Measurements from ENCODE around the gene ZNF598. TPM values are rescaled to one million over a fixed set of nuclear protein-coding genes. Genes with fewer than 3 reads are reported as not detected.
A peak's percentile ranks its signal among the peaks of the same experiment; 100 is the strongest.

ZNF598 gene
- polyA plus RNA-seq, 2 of the 4 experiments (the other 2 are of a cell fraction), result 17.7 to 33.8 TPM

- H3K4me2 ChIP-seq, result peak overlapping the region; percentile 88
- DNase-seq (ENCODE audit: low read depth in 1 of 2, low spot score in 1 of 2) (no peak), ATAC-seq (peak; percentile 7 to 9; a peak in 3 of 6 replicates), FAIRE-seq (no peak)
- WGBS (ENCODE audit: missing lambda C conversion rate), result 10% methylated on average over 51 of the region's 58 CpGs
- peaks cover 45% of the 10 kb centered on the region for H3K4me1 ChIP-seq
- H3K9me3 ChIP-seq, result no peaks in the 10 kb centered on the region
- TF ChIP-seq RFX5 (IDR thresholded peaks at IDR 0.05) (no peak), TFCP2L1 (CRISPR knock-in tag; IDR thresholded peaks at IDR 0.05) (no peak), JUN (IDR thresholded peaks at IDR 0.05) (peak in 1 of 2 experiments; percentile 1; a peak in 2 of 5 replicates), ZSCAN20 (CRISPR knock-in tag; IDR thresholded peaks at IDR 0.05) (no peak), PHF8 (IDR thresholded peaks at IDR 0.05; ENCODE audit: borderline replicate concordance, low read depth) (peak; percentile 96; the same call in 1 of the 2 replicates), BHLHE40 (IDR thresholded peaks at IDR 0.05; ENCODE audit: low read depth, low read length) (no peak), MAX (IDR thresholded peaks at IDR 0.05) (no peak), HMGXB4 (CRISPR knock-in tag; IDR thresholded peaks at IDR 0.05; ENCODE audit: borderline replicate concordance) (no peak), ZNF302 (CRISPR knock-in tag; IDR thresholded peaks at IDR 0.05) (no peak), HDAC2 (IDR thresholded peaks at IDR 0.05) (no peak), CHD2 (IDR thresholded peaks at IDR 0.05; ENCODE audit: low read length, partially characterized antibody) (no peak), CBX2 (IDR thresholded peaks at IDR 0.05; ENCODE audit: borderline replicate concordance, low read depth) (no peak), ZFP36 (IDR thresholded peaks at IDR 0.05; ENCODE audit: borderline replicate concordance, partially characterized antibody) (no peak), ATOH8 (CRISPR knock-in tag; IDR thresholded peaks at IDR 0.05; ENCODE audit: low read depth) (no peak), POLR2AphosphoS2 (conservative IDR thresholded peaks at IDR 0.05; ENCODE audit: low read length) (no peak), KDM5A (IDR thresholded peaks at IDR 0.05) (peak; percentile 56; the same call in 1 of the 2 replicates)
- peak overlapping the region; percentile 86 to 94 for H3K27ac ChIP-seq
- peak overlapping the region; percentile 67 for H3K4me3 ChIP-seq
- ChIA-PET CTCF (interaction anchor here (0.6 to 19.7 kb wide), 5 partner anchors 9 to 156 kb away, joined by 3 to 196 read pairs (median 3); partner anchors contain the start of gene ZNF598), POLR2A (interaction anchor here (0.6 to 5.4 kb wide), 6 partner anchors 13 to 604 kb away, joined by 3 to 50 read pairs (median 3); partner anchors contain the start of genes RPS2, TBL3 and TRAF7)
Observed at GRCh38 chr16:1984347-1985225, 25.0 kb downstream of the ZNF598 start.

GRCh38 chr16:1983544-1984346 lies 25.9 kb downstream of the ZNF598 start, which contains the start of gene GFER:
GFER (plus strand) TSS chr16:1984193; CDS start chr16:1984219, 26 bp downstream.
- H3K27ac ChIP-seq, result peak within 1 kb of the TSS; percentile 86 to 94
- ATAC-seq (peak; percentile 72 to 85), FAIRE-seq (no peak), DNase-seq (ENCODE audit: low read depth in 1 of 2, low spot score in 1 of 2) (peak; percentile 94 to 96)
- 0% methylated on average over 22 of the region's 109 CpGs for WGBS (ENCODE audit: missing lambda C conversion rate)
- ChIA-PET CTCF (interaction anchor here (1.1 to 19.7 kb wide), 6 partner anchors 10 to 157 kb away, joined by 3 to 196 read pairs (median 7); partner anchors contain the start of gene ZNF598), POLR2A (interaction anchor here (0.6 to 5.4 kb wide), 5 partner anchors 12 to 603 kb away, joined by 3 to 50 read pairs (median 3); partner anchors contain the start of genes RPS2, TBL3 and TRAF7)
- peak within 1 kb of the TSS; percentile 67 for H3K4me3 ChIP-seq
- peaks cover 37% of the 10 kb centered on the region for H3K4me1 ChIP-seq
- H3K9me3 ChIP-seq, result no peaks in the 10 kb centered on the region
- peak within 1 kb of the TSS; percentile 88 for H3K4me2 ChIP-seq
- TF ChIP-seq MAFK (IDR thresholded peaks at IDR 0.05; ENCODE audit: partially characterized antibody) (no peak), ZSCAN20 (CRISPR knock-in tag; IDR thresholded peaks at IDR 0.05) (no peak; the same call in 1 of the 2 replicates), JUNB (IDR thresholded peaks at IDR 0.05) (no peak), RAD21 (conservative IDR thresholded peaks at IDR 0.05 in 1 of 2, IDR thresholded peaks at IDR 0.05 in 1 of 2) (0 out of 5 replicates have a peak, but pooled peaks of 1 of the 2 experiments have one; percentile 18), CTCF (IDR thresholded peaks at IDR 0.05) (peak; percentile 50; the same call in 2 of the 3 replicates), ATOH8 (CRISPR knock-in tag; IDR thresholded peaks at IDR 0.05; ENCODE audit: low read depth) (peak; percentile 78; the same call in 1 of the 2 replicates), CHD2 (IDR thresholded peaks at IDR 0.05; ENCODE audit: low read length, partially characterized antibody) (no peak), MYC (IDR thresholded peaks at IDR 0.05; ENCODE audit: borderline replicate concordance, low read length) (peak; percentile 42; the same call in 1 of the 2 replicates), CHD4 (IDR thresholded peaks at IDR 0.05; ENCODE audit: borderline replicate concordance) (no peak), MAZ (IDR thresholded peaks at IDR 0.05; ENCODE audit: borderline replicate concordance, low read depth, low read length) (peak; percentile 46; the same call in 1 of the 2 replicates), TFCP2L1 (CRISPR knock-in tag; IDR thresholded peaks at IDR 0.05) (0 out of 2 replicates have a peak, but pooled peaks have one; percentile 63), HES2 (IDR thresholded peaks at IDR 0.05) (no peak), MAX (IDR thresholded peaks at IDR 0.05) (peak; percentile 82), FOXS1 (CRISPR knock-in tag; IDR thresholded peaks at IDR 0.05) (no peak), POLR2A (IDR thresholded peaks at IDR 0.05; ENCODE audit: low read length) (peak; percentile 85)
